Keratinocyte (primary cell): ENCODE measurements around the gene LAPTM5. TPM values are rescaled to one million over a fixed set of nuclear protein-coding genes. Genes with fewer than 3 reads are reported as not detected.

ENCODE experiments used
- DNase-seq: peaks from one replicate; pipeline ENCODE4 v3.0.0-alpha.2; 2011; ENCODE audit warnings: low read depth, missing footprints, low spot score
- FAIRE-seq: peaks from 2 replicates; lab custom pipeline; 2011; peaks lifted over from hg19 to GRCh38; lab: Jason Lieb, UNC
- H2AFZ ChIP-seq: 2 replicates; pipeline ENCODE4 v1.6.0; 2012; ENCODE audit warnings: low read length, control low read depth, inconsistent platforms; ENCODE audit not compliant: control insufficient read depth
- H3K27ac ChIP-seq: 2 replicates; pipeline ENCODE4 v1.5.1; 2011; ENCODE audit warnings: low read length; ENCODE audit not compliant: control insufficient read depth, insufficient read depth
- H3K27me3 ChIP-seq: 3 replicates; pipeline ENCODE4 v1.6.0; 2011; ENCODE audit warnings: low read length; ENCODE audit not compliant: control insufficient read depth, insufficient read depth; ENCODE audit errors: extremely low read depth
- H3K36me3 ChIP-seq, 2 experiments: 2 replicates in 1 of 2; 3 replicates in 1 of 2; pipeline ENCODE4 v1.5.1; 2011; ENCODE audit warnings: low read length in 2 of 2, mild to moderate bottlenecking in 1 of 2; ENCODE audit not compliant: control insufficient read depth in 2 of 2, insufficient read depth in 2 of 2; ENCODE audit errors: extremely low read depth in 1 of 2
- H3K4me1 ChIP-seq: 3 replicates; pipeline ENCODE4 v1.5.1; 2011; ENCODE audit warnings: low read length; ENCODE audit not compliant: control insufficient read depth, insufficient read depth; ENCODE audit errors: extremely low read depth
- H3K4me2 ChIP-seq: 3 replicates; pipeline ENCODE4 v1.6.0; 2011; ENCODE audit warnings: low read depth, low read length; ENCODE audit not compliant: control insufficient read depth, insufficient read depth; ENCODE audit errors: extremely low read depth
- H3K4me3 ChIP-seq, 3 experiments: fragments of 200-600 bp in 1 of 3; sonication (generic) in 1 of 3; 2 replicates in 2 of 3; 3 replicates in 1 of 3; pipeline ENCODE4 v1.5.1; 2011 to 2016; ENCODE audit warnings: low read length in 3 of 3, mild to moderate bottlenecking in 3 of 3, control low read depth in 2 of 3, inconsistent platforms in 1 of 3, low read depth in 1 of 3, mixed read lengths in 1 of 3, mixed run types in 1 of 3, moderate library complexity in 1 of 3; ENCODE audit not compliant: control insufficient read depth in 2 of 3, insufficient read depth in 2 of 3; ENCODE audit errors: extremely low read depth in 1 of 3
- H3K79me2 ChIP-seq: 2 replicates; pipeline ENCODE4 v1.6.0; 2012; ENCODE audit warnings: low read length; ENCODE audit not compliant: control insufficient read depth, insufficient read depth
- H3K9ac ChIP-seq: 3 replicates; pipeline ENCODE4 v1.6.0; 2011; ENCODE audit warnings: low read length; ENCODE audit not compliant: control insufficient read depth, insufficient read depth; ENCODE audit errors: extremely low read depth
- H3K9me1 ChIP-seq: 3 replicates; pipeline ENCODE4 v1.6.0; 2011; ENCODE audit warnings: low read length; ENCODE audit not compliant: control insufficient read depth, insufficient read depth; ENCODE audit errors: extremely low read depth
- H3K9me3 ChIP-seq: 2 replicates; pipeline ENCODE4 v1.5.1; 2012; ENCODE audit warnings: low read depth, low read length; ENCODE audit not compliant: control insufficient read depth
- H4K20me1 ChIP-seq: 3 replicates; pipeline ENCODE4 v1.6.0; 2011; ENCODE audit warnings: low read length; ENCODE audit not compliant: control insufficient read depth, insufficient read depth; ENCODE audit errors: extremely low read depth
- CTCF ChIP-seq, 3 experiments: IDR thresholded peaks in 1 of 3; conservative IDR thresholded peaks in 1 of 3; optimal IDR thresholded peaks in 1 of 3; 2 replicates in 2 of 3; 3 replicates in 1 of 3; pipeline versions ENCODE3 to v1.5.1; 2011; ENCODE audit warnings: low read length in 3 of 3, mild to moderate bottlenecking in 3 of 3, moderate library complexity in 2 of 3, control low read depth in 1 of 3, inconsistent platforms in 1 of 3; ENCODE audit not compliant: insufficient read depth in 2 of 3; ENCODE audit errors: extremely low read depth in 1 of 3
- EZH2 ChIP-seq: IDR thresholded peaks from one replicate; pipeline ENCODE4 v1.6.1; 2012; ENCODE audit warnings: inconsistent platforms, mild to moderate bottlenecking, low read length, moderate library complexity
- dilution Hi-C: fragments of 300-500 bp; cut with MboI; formaldehyde crosslinking; loops from one replicate; pipeline ENCODE4 v1.7.0; 2020; ENCODE audit warnings: low sequenced_read_pairs; ENCODE audit not compliant: extremely low pct_ligation_motif_present
- polyA plus RNA-seq, 5 experiments: library from polyadenylated mRNA; depleted of rRNA in 3 of 5; stranded (reverse) in 3 of 5; stranded (forward) in 1 of 5; unstranded in 1 of 5; fragments of >200 nt; gene quantifications; 1 replicate in 1 of 5; 2 replicates in 3 of 5; 3 replicates in 1 of 5; pipeline versions ENCODE4 v1.2.1 to v1.2.3, GENCODE V29; 2011 to 2012; ENCODE audit warnings: missing spikeins in 2 of 5, low read depth in 1 of 5, low replicate concordance in 1 of 5

LAPTM5 gene
- polyA plus RNA-seq, 1 donor (not counting 4 experiments of a cell fraction or from before 2014, with no cell fraction given) = 0.18 TPM

GRCh38 chr1:30704271-30704670 is 53.3 kb downstream of the LAPTM5 start:
- H3K27me3 ChIP-seq = no peaks in the 10 kb centered on the region
- H3K36me3 ChIP-seq = no peaks in the 10 kb centered on the region
- no peak overlapping the region for H2AFZ ChIP-seq
- TF ChIP-seq EZH2 (no peak), CTCF (optimal IDR thresholded peaks at IDR 0.05 in 1 of 3, IDR thresholded peaks at IDR 0.05 in 1 of 3, conservative IDR thresholded peaks at IDR 0.05 in 1 of 3; ENCODE audit: extremely low read depth in 1 of 3, insufficient read depth in 2 of 3, low read length in 3 of 3) (no peak)
- H3K9ac ChIP-seq = no peak overlapping the region
- H3K79me2 ChIP-seq = no peaks in the 10 kb centered on the region
- no peak overlapping the region for H3K27ac ChIP-seq
- no peak for FAIRE-seq
- no peaks in the 10 kb centered on the region for H3K9me3 ChIP-seq
- no peak for DNase-seq
- no peaks in the 10 kb centered on the region for H4K20me1 ChIP-seq
- dilution Hi-C loops = no loop called here
- H3K4me2 ChIP-seq = no peak overlapping the region
- H3K4me3 ChIP-seq = no peak overlapping the region
- H3K4me1 ChIP-seq = peaks cover 14% of the 10 kb centered on the region
- H3K9me1 ChIP-seq = no peaks in the 10 kb centered on the region

DNA sequence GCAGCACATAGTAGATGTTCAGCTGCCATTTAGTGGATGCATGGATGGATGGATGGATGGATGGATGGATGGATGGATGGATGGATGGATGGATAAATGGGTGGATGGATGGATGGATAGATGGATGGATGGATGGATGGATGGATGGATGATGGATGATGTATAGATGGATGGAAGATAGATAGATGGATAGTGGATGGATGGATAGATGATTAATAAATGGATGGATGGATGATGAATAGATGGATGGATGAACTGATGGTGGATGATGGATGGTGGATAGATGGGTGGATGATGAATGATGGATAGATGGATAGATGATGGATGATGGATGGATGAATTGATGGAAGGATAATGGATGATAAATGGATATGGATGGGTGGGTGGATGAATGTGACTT is 54.8 kb downstream of the LAPTM5 start:
- no peak overlapping the region for H3K4me2 ChIP-seq
- H3K9ac ChIP-seq = no peak overlapping the region
- DNase-seq (no peak), FAIRE-seq (no peak)
- dilution Hi-C loops = no loop called here
- H3K9me1 ChIP-seq = no peaks in the 10 kb centered on the region
- no peak overlapping the region for H3K27ac ChIP-seq
- no peak overlapping the region for H2AFZ ChIP-seq
- H3K79me2 ChIP-seq = no peaks in the 10 kb centered on the region
- H3K36me3 ChIP-seq = no peaks in the 10 kb centered on the region
- no peaks in the 10 kb centered on the region for H3K9me3 ChIP-seq
- no peak overlapping the region for H3K4me3 ChIP-seq
- no peaks in the 10 kb centered on the region for H4K20me1 ChIP-seq
- TF ChIP-seq EZH2 (no peak), CTCF (optimal IDR thresholded peaks at IDR 0.05 in 1 of 3, IDR thresholded peaks at IDR 0.05 in 1 of 3, conservative IDR thresholded peaks at IDR 0.05 in 1 of 3; ENCODE audit: extremely low read depth in 1 of 3, insufficient read depth in 2 of 3, low read length in 3 of 3) (no peak)
- peaks cover 21% of the 10 kb centered on the region for H3K4me1 ChIP-seq
- H3K27me3 ChIP-seq = no peaks in the 10 kb centered on the region
